ENCODE results near the gene LRRTM3.

LRRTM3 gene

GRCh38 chr10:66934711-66935110 is 8.9 kb downstream of the LRRTM3 start:
- DNase-seq = no peak

DNA sequence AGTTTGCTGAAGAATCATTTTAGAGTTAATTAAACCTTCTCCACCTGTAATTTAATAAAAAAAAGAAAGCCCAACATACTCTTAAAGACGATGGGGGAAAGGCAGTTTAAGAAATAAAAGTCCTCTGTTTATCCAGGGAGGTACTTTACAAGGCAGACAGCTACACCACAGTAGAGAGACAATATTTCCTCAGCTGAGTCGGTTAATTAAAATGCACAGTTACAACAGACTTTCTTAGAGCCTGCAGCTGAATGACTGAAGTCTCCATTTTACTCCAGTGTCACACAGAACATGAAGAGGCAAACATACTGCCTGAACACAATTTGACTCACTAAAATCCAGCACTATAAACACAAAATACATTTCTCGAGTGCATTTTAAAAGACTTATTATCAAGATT is 15.1 kb downstream of the LRRTM3 start:
- DNase-seq = no peak

DNA sequence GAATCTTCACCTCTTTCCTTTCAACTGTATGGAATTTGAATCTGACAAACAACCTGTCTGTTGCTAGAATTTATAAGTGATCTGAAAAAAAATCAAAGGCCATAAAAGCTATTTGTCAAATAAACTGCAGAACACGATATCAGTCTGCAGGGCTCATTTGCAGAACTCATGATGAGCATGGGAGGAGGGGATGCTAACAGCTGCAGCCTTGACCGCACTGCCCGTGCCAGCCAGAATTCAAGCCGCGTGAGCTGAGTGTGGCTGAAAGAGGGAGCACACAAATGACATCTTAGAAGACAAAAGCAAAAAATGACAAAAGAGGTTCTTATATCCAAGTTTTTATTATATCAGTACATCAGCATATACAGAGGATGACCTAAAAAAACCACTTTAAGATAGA is 15.7 kb downstream of the LRRTM3 start:
- DNase-seq = no peak

GRCh38 chr10:66942407-66942806 is 16.6 kb downstream of the LRRTM3 start:
- no peak for DNase-seq

- DNase-seq = no peak
These were observed 17.8 kb downstream of the LRRTM3 start for GRCh38 chr10:66943590-66943989.

DNA sequence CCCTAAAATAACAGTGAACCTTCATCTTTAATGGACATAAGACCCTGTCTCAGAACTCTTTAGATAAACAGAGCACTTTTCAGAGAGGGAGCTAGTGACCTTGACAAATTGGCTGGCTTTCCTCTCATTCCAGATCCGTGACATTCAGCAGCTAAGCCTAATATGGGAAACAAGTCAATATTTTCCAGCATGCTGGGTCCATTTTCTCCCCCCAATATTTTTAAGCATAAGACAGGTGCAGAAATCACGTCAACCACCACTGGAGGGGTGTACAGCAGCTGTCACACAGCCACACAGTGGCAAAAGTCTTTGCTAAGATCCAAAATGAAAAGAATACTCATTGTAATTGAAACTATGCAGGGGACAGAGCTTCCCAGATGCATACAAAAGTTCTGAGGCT is 26.1 kb downstream of the LRRTM3 start:
- DNase-seq = no peak

GRCh38 chr10:66958466-66958865 is 32.6 kb downstream of the LRRTM3 start:
- no peak for DNase-seq

GRCh38 chr10:66964946-66965345 is 39.1 kb downstream of the LRRTM3 start:
- DNase-seq = no peak

DNA sequence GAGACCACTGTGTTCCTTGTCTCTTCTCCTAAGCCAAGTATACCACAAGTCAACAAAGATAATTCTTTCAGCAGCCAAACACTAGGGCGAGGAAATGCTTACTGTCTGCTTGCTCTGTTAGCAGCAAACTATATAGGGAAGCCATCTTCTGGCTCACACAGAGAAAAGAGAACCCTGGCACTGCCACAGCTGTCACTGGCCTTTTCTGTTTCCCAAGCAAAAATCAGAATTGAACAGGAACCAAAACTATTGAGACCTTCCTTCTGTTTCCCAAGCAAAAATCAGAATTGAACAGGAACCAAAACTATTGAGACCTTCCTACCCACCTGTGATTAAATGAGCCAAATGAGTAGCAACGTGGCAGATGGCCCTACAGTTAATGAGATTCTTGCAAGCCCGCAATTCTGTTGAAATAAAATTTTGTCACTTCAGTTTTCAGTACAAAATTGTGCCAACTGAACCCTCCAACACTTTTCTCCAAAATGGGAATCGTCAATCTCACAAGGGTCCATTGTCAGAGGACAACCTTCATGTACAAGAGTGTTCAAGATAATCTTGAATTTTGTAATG is 54.5 kb downstream of the LRRTM3 start:
- no peak for DNase-seq

DNA sequence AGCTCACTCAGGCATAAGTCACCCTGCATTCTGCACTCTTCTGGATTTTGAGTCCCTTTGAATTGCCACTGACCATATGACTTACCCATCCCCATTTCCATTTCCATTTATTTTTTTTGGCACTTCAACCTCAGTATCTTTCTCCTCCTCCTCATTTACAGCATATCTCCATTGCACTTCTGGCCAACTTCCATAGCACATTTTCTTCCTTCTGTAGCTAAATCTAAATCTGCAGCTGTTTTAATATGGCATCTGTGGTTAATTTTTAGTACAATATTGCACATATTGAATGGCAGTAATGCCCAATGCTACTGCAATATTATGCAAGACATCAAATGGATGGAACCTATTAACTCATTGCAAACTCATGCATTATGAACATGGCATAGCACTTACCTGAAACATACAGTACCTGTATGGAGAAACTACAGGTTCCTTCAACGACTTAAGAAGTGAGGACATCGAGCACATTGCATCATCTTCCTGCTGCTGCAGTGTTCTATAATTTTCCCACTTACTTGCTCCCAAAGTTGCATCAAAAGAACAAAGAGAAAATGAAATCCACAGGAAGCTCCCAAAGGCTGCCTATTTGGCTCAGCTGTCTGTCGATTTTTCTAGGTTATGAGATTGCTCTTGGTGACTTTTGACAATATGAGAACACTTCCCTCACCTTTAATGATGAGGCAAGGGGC is 55.7 kb downstream of the LRRTM3 start:
- no peak for DNase-seq

GRCh38 chr10:66982053-66982420 is 56.2 kb downstream of the LRRTM3 start:
- no peak for DNase-seq

DNA sequence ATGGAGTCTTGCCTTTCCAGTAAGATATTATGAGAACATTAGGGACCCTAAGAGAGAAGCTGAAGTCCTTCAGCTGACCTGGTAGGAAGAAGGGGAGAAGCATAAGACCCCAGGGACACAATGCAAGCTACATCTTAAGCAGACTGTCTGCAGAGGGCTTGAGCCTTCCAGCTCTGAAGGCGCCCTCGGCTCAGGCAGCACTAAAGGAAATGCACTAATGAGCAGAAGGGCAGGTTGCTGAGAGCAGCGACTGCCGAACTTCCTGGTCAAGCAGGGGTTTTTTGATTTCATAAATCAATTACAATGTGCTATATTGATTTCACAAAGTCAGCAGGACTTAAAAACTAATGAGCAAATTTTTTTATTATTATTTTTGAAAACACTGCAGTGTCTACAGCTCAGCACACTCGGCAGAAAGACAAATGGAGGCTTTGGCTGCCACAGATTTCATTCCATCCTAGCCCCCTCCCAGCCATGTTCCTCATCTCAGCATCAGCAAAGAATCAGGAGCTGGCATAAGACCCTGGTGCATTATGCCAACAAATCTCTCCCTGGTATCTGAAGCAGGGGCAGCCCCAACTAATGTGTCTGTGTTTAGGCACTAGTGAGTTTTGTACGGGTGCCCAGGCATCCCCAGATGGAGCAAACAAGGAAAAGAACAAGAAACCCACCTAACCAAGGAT is 57.1 kb downstream of the LRRTM3 start:
- DNase-seq = no peak

DNA sequence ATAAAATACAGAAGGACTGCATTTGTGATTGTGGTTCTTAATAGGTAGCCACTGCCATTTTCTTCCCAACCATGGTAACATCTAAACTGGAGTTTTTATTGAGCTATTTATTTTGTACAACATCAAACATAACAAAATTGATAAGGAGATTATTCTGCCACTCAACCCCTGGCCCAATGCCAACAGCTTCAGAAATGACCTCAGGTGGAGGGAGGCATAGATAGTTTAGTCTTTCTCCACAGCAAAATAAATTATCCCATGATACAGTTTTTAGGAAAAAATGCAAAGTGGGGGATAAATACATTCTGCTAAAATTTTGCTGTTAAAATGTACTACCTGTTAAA is 57.6 kb downstream of the LRRTM3 start:
- DNase-seq = no peak

DNA sequence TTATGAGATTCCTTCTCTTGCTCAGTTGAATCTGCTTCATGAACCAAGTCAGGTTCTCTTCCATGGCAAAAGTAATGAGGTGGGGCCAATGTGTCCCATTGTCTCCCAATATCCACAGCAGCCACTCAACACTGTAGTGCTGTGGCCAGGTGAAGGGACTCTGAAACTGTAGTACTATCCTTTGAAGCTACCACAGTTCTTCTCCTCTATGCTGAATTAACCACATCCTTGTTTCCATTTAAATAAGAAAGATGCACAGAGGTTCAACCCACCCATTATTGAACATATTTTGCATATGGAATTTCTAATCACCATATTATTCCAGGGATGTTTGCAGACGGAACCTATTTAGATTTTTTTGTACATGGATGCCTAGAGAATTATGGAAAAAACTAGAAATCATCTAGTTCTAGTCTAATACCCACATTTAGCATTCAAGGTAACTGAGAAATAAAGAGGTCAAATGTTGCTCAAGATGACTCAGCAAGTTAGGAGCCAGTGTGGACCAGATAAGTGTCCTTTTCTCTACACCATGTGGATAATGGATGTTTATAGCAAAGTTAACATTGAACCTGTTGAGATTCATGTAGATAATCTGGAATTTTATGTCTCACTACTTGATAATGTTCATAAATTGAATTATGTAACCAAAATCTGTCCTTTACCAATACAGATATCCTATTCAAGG is 64.5 kb downstream of the LRRTM3 start:
- DNase-seq = no peak

DNA sequence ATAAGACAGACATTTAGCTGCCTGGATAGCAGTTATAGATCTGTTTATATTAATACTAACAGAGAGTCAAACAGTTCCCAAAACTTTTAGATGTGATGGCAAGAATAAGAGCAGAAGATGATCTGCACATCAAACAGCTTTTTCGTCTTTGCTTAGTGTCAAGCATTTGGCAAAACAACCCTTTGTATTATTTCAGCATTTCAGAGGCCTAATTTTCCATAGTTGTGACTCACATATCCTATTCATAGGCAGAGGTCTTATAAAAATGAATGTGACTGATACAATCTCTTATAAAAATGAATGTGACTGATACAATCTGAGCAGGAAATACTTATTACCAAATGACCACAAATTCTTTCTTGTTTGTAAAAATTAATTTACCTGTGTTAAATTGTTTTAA is 71.2 kb downstream of the LRRTM3 start:
- no peak for DNase-seq

DNA sequence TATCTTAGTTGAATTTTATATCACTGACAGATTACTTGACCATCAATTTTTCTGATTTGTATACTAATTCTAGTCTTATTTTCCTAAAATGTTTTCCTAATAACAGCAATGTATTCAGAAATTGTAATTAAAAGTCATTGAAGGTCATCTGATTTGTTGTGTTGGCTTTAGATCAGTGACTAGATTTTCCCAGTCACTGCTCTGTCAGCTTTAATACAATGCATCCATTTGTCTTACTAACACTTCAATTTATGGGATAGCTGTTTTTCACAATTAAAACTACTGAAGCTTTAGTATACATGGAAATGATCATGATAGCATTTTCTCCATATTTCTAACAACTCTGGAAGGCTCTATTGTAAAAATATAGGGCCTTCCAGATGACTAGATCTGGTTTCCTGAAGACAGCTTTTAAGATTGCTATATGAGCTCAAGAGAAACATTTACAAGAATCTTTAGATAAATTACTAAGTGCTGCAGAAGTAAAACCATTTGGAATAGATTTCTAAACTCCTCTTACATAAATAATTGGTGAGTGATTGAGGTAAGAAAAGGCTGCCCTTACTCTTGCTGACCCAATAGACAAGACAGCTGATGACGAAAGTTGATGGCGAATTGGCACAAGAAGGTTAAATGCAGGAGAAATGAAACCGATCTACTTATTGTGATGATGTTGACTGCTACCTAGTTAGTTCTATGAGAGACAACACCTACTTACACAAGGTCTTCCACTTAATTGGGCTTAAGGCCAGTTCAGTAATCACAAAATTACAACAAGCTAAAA is 74.1 kb downstream of the LRRTM3 start:
- DNase-seq = no peak

DNA sequence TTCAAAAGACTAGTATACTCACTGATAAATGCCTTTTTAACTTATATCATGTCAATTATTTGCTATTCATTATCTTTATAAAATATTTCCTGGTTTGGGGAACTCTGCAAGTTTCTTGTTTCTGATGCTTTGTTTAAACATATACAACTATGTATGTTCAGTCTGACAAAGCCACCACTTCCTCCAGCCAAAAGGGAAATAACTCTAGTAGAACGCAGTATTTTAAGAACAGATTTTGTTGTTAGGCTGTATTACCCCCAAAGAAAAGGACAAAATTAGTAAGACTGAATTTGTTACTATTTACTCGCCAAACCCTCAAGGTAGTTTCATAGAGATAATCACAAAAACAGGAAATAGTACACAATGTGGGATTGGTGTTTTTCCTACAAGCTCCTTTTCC is 78.9 kb downstream of the LRRTM3 start:
- no peak for DNase-seq

DNA sequence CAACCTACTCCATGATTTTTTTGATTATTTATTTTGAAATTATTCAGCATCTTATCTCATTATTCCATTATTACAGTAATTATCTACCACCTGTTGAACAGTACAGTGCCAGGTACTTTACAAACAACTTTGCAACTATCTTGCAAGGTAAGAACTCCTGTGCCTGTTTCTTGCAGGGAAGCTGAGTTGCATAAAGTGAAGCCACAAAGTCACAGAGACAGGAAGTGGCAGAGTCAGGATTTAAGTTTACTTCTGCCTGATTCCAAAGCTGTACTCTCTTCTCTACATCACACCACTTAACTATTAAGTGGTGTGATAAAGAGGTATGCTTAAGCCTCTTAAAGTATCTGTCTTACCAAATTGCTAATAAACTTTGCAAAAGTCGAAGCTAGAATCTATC is 80.1 kb downstream of the LRRTM3 start:
- no peak for DNase-seq

GRCh38 chr10:67011480-67011879 is 85.6 kb downstream of the LRRTM3 start:
- no peak for DNase-seq

DNA sequence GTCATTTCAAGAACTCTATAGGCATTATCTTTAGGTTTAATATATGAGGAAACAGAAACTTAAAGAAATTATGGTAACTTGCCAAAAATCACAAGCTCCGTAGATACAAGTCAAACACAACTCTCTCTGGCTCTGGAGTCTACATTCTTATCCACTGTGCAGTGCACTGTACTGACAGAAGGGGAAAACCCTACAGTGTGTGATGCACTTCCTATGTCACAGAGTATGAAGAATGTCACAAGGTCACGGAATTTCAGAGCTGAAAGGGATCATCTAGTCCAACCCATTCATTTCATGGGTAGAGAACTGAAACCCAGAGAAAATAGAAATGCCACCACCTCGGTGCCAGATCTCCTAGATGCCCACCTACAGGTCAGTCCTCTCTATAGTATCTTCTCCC is 86.1 kb downstream of the LRRTM3 start:
- no peak for DNase-seq

GRCh38 chr10:67015225-67015624 is 89.4 kb downstream of the LRRTM3 start:
- DNase-seq = no peak

- DNase-seq = no peak
These were observed 91.4 kb downstream of the LRRTM3 start for GRCh38 chr10:67017218-67017617.

DNA sequence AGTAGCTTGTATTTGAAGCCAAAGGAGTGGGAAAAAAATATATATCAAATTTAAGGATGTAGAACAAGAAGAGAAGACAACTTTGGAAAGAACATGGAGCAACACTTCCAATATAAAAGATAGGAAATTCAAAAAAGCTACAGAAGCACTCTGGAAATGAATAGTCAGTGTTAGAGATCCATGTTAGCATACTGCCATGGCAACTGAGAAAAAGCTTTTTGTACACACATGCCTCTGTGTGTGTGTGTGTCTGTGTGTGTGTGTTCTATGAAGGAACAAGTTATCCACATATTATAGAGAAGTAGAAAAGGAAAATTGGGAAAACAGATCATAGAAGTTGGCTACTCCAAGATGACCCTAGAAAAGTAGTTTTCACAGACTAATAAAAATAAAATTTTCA is 96.3 kb downstream of the LRRTM3 start:
- DNase-seq = no peak
